SW 1271 (cell line): ENCODE results near the gene RBMS2.
"Not testable (repeated sequence)": the region's sequence is repeated elsewhere in the genome, so short reads cannot be mapped to it uniquely, and the experiment has no call there.

Source experiments
- DNase-seq, 2 experiments: peaks; one replicate each; lab custom pipeline; 2025; lab: John Stamatoyannopoulos, UW

The RBMS2 gene, protein sequence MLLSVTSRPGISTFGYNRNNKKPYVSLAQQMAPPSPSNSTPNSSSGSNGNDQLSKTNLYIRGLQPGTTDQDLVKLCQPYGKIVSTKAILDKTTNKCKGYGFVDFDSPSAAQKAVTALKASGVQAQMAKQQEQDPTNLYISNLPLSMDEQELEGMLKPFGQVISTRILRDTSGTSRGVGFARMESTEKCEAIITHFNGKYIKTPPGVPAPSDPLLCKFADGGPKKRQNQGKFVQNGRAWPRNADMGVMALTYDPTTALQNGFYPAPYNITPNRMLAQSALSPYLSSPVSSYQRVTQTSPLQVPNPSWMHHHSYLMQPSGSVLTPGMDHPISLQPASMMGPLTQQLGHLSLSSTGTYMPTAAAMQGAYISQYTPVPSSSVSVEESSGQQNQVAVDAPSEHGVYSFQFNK

DNA sequence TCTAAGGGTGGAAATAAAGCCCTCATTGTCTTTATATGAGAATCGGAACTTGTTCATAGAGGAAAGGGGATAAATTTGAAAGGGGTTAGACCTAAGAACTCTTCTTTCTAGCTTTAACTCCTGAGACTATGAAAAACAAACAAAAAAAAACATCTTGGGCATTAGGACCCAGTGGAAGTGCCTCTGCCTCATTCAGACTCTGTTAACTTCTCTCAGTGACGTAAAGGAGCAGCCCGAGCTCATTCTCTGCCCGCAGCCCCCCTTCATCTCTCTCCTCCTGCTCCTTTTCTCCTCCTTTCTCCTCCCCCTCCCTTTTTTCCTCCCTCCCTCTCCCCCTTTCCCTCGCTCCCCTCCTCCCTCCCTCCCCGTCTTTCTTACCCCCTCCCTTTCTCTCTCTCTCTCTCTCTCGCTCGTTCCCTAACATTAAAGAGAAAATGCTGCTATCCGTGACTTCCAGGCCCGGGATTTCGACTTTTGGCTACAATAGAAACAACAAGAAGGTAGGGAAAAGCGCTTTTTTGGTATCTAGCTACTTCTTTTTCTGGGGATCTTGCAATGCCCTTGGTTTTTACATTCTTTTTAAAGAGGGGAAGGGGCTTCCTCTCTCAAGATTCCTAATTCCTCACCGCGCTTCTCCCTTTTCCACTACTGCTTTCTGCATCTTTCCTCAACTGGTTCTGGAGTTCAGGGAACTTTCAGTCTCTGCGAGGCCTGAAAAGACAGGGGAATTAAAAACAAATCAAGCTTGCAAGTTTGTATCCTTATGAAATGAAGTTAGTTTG is at the start of gene RBMS2:
RBMS2 (plus strand) TSS at position 231 of the 782 bp plus-strand sequence; CDS start at position 435, 204 bp downstream.
- DNase-seq = peak; percentile 83 to 96

DNA sequence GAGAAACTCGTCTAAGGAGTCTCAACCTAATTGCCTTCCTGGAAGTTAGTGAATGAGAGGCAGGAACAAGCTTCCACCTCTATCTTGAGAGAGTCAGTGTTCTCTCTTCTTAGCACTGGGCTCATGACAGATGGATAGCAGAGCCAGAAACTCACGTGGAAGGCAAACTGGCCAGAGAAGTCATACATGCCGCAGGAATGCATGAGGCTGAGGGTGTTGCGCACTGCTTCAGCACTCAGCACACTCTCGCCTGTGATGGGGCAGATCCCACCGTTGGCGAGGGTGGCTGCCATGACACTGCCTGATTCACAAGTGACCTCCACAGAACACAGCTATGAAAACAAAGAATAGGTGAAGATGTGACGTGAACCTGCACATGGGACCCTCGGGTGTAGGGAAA is 47.2 kb upstream of the RBMS2 start:
- DNase-seq = no peak

DNA sequence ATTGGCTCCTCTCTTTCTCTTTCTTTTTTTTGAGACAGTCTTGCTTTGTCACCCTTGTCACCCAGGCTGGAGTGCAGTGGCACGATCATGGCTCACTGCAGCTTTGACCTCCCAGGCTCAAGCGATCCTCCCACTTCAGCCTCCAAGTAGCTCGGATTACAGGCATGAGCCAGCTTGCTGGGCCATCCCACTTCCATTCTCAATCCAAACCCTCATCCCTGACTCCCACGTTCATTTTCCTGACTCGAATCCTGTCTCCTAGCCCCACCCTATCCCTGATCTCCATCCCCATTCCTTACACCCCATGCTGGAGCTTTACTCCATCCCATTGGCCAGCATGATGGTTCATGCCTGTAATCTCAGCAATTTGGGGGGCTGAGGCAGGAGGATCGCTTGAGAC is 45.5 kb upstream of the RBMS2 start:
- DNase-seq = no peak

DNA sequence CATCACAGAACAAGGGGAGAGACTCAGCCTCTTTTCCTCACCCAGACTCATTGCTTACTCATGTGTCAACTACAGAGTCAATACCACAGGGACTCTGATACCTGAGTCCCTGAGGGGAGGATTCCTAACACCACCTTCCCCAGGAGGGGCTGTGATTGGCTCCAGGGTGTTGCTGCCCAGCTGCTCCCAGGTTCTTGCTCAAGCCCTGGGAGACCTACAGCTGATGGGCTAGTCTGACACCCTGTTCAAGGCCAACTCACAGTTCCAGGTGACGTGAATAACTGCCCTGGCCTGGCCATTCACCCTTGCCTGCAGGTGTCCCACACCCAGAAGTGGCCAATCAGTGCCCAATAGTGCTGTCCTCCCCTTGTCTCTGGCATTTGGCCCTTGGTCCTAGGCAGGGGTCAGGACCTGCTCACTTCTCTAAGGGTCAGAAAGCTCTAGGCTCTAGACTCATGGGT is 44.6 kb upstream of the RBMS2 start:
- no peak for DNase-seq

DNA sequence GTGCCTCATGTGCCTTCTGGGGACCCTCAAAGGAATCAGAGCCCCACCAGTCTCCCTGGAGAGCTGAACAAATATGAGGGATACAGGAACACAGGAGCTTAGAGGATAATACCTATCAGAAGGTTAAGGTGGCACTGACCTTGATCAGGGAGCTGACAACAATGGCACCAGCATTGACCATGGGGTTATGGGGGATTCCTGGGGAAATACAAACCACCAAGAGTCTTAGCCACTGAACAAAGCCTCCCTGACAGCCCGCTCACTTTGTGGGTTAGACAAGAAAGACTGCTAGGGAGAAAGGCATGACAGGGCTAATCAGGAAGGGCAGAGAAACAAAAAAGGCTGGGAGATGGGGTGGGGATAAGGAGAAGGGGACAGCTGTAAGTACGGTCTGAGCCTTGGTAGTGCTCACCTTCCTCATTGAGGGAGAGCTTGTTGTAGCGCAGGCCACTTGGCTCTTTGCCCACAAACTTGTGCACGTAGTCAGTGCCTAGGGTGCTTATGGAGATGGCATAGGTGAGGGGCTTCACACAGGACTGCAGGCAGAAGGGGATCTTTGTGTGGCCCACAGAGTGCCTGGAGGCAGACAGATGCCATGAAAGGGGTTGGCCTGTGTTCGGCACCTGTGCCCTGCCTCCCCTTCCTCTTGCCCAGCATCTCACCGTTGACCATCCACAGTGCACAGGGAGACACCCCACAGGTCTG is 43.9 kb upstream of the RBMS2 start:
- DNase-seq = no peak

DNA sequence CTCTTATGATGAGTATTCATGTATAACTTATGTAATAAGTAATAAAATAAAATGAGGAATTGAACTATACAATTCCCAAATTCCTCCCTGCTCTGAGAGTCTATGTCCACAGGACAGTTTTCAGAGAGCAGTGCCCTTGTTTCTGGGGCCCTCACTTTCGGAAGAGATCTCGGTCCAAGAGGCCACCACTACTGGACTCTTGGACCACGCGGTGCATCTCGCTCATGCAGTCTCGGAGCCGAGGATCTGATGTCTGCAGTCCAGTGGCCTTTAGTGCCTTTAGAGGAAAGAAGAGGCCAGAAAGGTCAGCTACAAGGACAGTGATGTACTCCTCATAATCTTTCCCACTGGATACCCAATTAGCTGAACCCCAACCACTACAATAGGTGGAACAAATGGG is 42.0 kb upstream of the RBMS2 start:
- DNase-seq = no peak

DNA sequence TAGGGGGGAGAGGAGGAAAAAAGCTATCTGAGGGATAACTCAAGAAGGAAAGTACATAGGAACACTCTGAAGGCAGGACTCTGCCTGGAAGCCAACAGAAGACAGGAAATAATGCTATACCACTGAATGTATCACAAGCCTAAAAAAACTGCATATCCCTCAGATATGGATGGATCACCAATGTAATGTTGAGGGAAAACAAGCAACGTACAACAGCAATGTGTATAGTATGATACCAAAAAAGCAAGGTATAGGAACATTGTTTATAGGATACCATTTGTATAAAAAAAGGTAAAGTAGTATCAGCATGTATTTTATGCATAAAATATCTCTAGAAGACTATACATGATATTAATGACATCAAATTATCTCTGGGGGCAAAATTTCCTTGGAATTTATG is 37.1 kb upstream of the RBMS2 start:
- DNase-seq = no peak

DNA sequence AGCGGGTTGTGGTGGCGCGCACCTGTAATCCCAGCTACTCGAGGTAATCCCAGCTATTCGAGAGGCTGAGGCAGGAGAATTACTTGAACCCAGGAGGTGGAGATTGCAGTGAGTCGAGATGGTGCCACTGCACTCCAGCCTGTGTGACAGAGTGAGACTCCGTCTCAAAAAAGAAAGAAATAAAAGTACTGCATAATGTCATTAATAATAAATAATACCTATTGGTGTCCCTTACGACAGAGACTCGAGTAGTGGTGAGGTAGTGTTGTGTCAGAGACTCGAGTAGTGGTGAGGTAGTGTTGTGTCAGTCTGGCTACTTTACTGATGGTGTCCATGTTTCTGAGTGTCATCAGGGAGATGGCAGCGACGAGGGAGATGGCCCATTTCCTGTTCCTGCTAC is 34.9 kb upstream of the RBMS2 start:
- no peak for DNase-seq

DNA sequence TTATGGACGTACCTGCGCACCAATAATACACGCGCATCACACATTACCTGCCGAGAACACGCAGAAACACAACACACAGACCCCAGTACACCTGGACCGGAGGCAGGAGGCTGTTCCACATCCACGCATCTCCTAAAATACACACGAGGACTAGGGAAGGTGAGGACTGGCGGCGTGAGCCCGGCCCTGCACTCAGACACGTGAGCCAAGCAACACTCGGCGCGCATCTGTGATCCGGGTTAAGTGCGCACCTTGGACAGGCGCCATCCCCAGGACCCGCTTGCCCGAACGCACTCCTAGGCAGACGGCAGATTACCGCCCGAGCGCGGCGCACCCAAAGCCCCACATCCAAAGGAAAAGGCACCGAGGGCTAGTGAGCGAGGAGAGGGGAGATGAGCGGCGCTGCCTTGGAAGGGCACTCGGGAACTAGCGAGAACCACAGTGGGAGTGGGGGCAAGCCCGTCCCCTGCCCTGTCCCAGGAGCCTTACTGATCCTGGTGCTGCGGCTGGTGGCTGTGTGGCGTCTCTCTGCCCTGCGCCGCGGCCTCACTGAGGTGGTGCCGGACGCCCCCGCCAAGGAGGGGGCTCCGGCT is 34.1 kb upstream of the RBMS2 start:
- no peak for DNase-seq

DNA sequence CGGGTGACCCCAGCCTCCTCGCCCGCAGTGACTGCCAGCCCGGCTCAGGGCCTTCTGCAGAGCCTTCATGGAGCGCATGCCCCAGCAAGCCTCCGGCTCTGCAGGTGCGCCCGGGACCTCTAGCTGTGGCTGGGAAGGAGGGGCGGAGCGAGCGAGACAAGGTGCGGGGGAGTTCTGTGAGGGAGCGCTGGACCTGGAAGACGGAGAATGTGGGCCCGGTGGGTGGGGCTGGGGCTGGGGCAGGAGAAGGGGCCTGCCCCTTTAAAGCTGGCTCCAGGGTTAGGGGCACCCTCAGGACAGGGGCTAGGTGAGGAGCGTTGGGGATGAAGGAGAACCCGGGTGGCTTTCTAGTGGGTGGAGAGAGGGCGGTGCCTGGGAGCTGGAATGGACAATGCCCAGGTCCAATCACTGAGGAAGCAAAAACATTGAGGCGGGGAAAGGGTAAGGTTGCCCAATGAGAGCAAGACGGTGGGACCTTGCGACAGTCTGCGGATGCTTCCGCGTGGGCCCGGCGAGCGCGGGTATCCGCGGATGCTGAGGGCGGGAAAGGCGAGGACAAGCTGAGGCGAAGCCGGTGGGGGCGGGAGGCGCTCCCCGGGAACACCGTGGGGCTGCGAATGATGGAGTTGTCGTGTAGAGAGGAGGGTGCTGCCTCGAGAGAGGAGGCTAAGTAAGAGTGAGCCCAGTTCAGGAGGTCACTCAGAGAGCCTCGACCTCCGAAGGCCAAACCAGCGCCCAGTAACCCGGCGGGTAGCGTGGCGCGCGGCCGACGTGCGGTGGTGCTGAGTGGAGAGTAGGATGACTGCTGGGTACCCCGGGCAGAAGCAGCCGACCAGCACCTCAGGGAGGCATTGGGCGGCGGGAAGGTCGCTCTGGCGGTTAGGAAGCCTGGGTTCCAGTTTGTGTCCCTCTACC is 33.3 kb upstream of the RBMS2 start, which contains the start of gene GLS2:
GLS2 (minus strand) TSS at position 121 of the 915 bp plus-strand sequence; CDS start at position 78, 43 bp downstream.
- DNase-seq = peak; percentile 34 to 77

DNA sequence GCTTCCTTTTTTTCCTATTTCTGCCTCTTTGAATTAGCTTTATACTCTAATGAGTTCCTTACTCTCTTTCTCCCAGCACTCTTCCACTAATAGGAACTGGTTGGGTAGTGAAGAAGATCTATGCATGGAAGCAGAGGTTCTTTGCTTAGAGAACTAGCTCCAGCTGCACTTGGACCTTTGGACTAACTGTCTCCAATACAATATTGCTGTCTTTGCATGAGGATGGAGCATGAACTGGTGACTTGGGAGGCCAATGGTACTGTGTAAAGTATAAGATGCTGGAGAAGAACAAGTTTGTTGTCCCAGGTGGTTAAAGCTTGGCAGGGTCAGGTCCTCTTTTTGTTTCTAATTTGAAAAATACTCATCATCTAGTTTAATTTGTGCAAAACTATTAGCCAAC is 31.3 kb upstream of the RBMS2 start:
- no peak for DNase-seq

DNA sequence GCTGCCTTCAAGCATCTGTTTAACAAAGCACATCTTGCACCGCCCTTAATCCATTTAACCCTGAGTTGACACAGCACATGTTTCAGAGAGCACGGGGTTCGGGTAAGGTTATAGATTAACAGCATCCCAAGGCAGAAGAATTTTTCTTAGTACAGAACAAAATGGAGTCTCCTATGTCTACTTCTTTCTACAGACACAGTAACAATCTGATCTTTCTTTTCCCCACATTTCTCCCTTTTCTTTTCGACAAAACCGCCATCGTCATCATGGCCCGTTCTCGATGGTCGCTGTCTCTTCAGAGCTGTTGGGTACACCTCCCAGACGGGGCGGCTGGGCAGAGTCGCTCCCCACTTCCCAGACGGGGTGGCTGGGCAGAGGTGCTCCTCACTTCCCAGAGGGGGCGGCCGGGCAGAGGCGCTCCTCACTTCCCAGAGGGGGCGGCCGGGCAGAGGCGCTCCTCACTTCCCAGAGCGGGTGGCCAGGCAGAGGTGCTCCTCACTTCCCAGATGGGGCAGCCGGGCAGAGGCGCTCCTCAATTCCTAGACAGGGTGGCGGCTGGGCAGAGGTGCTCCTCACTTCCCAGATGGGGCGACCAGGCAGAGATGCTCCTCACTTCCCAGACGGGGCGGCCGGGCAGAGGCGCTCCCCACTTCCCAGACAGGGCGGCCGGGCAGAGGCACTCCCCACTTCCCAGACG is 28.1 kb upstream of the RBMS2 start:
- not testable (repeated sequence) for DNase-seq

DNA sequence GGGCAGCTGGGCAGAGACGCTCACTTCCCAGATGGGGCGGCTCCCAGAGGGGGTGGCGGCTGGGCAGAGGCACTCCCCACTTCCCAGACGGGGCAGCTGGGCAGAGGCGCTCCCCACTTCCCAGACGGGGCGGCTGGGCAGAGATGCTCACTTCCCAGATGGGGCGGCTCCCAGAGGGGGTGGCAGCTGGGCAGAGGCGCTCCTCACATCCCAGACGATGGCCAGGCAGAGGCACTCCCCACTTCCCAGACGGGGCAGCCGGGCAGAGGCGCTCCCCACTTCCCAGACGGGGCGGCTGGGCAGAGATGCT is 27.6 kb upstream of the RBMS2 start:
- DNase-seq = not testable (repeated sequence)

DNA sequence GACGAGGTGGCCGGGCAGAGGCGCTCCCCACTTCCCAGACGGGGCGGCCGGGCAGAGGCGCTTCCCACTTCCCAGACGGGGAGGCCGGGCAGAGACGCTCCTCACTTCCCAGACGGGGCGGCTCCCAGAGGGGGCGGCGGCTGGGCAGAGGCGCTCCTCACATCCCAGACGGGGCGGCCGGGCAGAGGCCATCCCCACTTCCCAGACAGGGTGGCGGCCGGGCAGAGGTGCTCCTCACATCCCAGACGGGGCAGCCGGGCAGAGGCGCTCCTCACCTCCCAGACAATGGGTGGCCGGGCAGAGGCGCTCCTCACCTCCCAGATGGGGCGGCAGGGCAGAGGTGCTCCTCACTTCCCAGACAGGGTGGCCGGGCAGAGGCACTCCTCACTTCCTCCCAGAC is 27.1 kb upstream of the RBMS2 start:
- not testable (repeated sequence) for DNase-seq

DNA sequence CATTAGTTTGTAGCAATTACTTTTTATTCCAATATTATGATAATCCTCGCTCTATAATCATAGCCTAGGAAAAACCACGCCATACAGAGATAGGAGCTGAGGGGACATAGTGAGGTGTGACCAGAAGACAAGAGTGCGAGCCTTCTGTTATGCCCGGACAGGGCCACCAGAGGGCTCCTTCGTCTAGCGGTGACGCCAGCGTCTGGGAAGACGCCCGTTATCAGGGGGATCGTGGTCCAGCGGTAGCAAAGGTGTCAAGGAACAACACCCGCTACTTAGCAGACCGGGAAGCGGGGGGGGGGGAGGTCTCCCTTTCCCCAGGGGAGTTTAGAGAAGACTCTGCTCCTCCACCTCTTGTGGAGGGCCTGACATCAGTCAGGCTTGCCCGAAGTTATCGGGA is 24.9 kb upstream of the RBMS2 start:
- DNase-seq = not testable (repeated sequence)

DNA sequence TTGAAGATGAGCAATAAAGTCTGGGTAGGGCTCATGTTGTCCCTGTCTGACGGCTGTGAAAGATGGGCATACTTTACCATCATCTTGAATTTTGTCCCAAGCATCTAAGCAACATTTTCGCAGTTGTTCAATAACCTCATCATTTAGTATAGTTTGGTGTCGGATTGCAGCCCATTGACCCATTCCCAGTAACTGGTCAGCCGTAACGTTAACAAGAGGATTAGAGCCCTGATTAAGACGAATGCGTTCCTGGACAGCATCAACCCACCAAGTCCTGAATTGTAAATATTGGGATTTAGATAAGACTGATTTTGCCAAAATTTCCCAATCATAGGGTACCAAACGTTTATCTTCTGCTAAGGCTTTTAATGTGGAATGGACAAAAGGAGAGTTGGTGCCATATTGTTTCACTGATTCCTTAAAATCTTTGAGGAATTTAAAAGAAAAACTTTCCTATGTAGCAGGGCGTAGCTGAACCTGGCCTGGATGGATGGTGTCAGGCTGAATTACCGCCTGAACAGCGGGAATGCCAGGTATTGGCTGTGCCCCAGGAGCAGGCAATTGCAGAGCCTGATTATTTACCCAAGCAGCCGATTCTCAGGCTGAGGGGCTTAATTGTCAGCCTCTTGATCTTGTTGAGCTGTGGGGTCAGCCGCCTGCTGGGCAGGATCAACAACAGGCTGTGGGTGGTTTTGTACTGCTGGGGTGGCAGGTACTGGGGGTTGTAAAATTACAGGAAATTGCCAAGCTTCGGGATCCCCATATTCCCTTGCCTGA is 23.3 kb upstream of the RBMS2 start:
- DNase-seq = not testable (repeated sequence)

DNA sequence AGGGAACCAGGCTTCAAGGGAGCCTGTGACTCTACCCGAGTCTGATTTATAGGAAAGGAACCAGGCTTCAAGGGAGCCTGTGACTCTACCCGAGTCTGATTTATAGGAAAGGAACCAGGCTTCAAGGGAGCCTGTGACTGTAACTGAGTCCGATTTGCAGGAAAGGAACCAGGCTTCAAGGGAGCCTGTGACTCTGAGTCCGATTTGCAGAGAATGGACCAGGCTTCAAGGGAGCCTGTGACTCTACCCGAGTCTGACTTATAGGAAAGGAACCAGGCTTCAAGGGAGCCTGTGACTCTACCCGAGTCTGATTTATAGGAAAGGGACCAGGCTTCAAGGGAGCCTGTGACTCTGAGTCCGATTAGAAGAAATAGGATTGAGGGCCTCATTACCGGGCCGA is 22.2 kb upstream of the RBMS2 start:
- DNase-seq = not testable (repeated sequence)

DNA sequence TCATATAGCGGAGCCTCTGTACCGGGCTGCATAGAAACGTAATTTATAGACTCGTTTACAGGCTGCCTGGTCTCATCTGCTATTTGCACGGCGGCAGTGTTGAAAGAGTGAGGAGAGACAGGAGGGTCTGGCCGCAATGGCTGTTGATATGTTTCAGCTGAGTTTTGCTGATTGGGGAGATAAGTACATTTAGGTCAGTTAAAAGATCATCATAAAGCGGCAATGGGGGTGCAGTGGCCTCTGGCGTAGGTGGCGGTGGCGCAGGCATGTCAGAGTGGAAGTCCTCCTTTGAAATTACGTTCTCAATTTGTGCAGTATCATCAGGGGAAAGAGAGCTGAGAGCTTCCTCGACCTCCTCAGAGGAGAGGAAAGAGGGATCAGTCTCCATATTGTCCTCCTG is 21.7 kb upstream of the RBMS2 start:
- DNase-seq = not testable (repeated sequence)

DNA sequence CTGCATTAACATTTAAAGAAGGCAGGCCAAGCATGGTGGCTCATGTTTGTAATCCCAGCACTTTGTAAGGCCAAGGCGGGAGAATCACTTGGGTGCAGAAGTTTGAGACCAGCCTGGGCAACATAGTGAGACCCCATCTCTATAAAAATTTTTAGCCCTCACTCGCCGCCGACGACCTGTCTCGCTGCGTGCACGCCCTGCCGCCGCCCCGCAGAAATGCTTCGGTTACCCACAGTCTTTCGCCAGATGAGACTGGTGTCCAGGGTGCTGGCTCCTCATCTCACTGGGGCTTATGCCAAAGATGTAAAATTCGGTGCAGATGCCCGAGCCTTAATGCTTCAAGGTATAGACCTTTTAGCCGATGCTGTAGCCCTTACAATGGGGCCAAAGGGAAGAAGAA is 10.8 kb upstream of the RBMS2 start:
- DNase-seq = no peak

DNA sequence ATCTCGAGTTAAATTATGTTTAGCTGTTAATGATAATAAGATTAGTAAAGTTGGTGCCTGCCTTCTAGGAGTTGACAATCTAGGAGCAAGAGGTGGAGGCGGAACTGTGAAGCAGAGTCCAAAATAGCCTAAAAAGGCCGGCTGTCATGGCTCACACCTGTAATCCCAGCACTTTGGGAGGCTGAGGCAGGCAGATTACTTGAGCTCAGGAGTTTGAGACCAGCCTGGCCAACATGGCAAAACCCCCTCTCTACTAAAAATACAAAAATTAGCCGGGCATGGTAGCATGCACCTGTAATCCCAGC is 7.7 kb upstream of the RBMS2 start:
- not testable (repeated sequence) for DNase-seq
